GM18519 (cell line): ENCODE measurements around the gene SCIMP.
"Not testable (repeated sequence)": the region's sequence is repeated elsewhere in the genome, so short reads cannot be mapped to it uniquely, and the experiment has no call there.

Experiments
- ATAC-seq: cut with Tn5 transposase; IDR thresholded peaks from one replicate; pipeline ENCODE4 v1.9.1; 2021; ENCODE audit warnings: mild to moderate bottlenecking, moderate library complexity; ENCODE audit not compliant: unreplicated experiment, low FRiP score

The SCIMP gene

DNA sequence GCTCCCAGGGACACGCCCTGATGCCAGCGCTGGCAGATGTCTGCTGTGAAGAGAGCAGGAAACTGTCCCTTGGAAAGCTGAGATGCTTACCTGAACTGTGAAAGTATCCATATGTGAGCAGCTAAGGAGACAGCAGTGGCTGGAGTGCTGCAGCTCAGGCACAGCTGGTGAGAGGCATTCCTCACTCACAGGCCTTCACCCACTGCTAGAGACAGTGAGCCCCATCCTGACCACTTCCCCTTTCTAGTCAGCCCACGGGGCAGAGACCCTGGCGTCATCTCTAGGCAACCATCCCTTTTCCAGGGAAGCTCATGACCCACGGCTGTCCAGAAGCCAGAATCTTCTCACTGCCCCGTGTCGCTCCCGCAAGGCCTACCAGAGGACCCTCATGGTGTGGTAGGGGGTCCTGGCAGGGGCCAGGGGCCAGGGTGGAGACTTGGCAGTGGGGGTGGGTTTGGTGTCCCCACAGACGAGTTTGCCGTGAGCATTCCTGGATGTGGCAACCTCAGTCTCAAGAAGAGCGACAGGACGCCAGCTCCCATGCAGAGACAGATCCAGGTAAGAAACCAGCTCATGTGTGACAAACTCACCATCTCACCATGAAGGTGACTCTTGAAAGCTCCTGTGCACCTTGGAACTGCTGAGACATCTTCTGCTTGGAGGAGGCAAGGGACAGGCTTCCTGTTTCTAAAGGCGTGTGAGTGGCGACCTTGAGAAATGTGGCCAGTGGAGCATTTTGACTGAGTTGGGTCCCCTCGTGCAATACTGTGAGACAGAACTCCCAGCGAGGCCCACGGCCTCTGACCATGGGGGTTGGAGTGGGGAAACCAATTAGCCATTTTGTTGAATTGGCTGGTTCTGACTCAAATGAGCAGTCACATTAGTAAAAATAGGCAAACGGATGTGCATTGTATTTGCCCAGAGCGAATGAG, at the start of gene SCIMP:
Gene SCIMP (minus strand): TSS at position 216 of the 932 bp plus-strand sequence. CDS start 105 bp downstream, at position 111.
- no peak for ATAC-seq

DNA sequence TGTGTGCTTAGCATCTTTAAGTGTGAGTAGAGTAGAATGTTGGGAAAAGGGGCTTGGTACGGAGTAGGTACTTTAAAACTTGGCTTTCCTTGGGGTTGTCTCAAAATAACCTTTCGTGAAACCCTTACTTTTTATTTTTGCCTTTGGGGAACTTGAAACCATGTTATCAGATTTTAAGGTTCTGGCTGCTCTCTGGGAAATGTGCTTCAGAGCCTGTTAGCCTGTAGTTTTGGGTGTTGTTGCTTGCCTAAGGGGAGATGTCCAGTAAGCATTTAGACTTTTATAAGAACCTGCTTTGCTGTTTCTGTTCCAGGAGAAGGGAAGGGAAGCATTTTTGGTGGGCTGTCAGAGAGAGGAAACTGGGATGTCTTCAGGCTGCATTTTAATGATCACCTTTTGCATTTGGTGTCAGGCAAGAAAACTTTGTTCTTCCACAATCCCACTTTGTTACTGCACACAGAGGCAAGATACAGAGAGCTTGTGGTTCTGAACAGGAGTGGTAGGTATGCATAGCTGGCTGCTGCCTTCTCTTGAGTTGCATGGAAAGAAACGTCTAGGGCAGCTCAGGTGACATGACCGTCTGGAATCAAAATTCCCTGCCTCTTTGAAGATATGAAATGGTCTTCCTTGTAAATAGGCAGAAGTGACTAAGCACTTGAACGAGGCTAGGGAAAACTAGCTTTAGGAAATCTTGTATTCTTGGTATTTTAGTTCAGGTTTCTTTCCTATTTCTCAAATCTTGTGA, 49.1 kb upstream of the SCIMP start:
- no peak for ATAC-seq

- ATAC-seq: no peak
These were observed 48.1 kb upstream of the SCIMP start for GRCh38 chr17:5282642-5283217.

- no peak for ATAC-seq
These were observed 47.4 kb upstream of the SCIMP start, which contains the start of gene RABEP1 for GRCh38 chr17:5281814-5282641. TSS of gene RABEP1 (plus strand) at chr17:5282284. CDS start at chr17:5282487, 203 bp downstream.

GRCh38 chr17:5272322-5272721, 37.7 kb upstream of the SCIMP start:
- no peak for ATAC-seq

DNA sequence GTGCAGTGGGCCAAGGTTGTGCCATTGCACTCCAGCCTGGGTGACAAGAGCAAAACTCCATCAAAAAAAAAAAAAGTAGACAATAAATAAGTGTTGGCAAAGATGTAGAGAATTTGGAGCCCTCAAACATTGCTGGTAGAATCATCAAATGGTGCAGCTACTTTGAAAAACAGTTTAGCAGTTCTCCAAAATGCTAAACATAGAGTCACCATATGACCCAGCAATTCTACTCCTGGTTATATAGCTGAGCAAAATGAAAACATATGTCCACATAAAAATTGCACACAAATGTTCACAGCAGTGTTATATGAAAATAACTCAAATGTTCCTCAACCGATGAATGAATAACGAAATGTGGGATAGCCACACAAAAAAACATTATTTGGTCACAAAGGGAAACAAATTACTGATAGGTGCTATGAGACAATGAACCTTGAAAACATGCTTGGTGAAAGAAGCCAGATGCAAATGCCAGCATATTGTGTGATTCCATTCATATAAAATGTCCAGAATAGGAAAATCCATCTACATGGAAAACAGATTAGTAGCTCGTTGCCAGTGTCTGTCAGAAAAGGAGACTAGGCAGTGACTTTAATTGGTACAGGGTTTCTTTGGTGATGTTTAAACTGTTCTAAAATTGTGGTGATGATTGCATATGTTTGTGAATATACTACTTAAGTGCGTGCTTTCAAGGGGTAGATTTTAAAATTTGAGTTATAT, 34.7 kb upstream of the SCIMP start:
- no peak for ATAC-seq

DNA sequence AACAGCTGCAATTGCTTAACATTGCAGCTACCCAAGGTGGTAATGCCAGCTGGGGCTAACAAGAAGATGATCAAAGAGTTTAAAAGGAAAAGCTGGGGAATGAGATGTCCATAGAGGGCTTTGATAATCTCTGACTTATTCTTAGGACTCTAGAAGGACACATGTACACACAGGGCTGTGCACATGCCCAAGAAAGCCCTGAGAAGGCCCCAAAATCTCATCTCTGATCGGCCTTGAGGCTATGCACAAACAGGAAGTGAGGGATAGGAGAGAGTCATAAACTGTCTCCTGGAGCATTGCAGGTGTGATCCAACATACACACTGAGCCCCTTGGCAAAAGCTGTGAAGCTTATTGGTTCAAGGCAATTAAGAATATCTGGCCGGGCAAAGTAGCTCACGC, 30.2 kb upstream of the SCIMP start:
- no peak for ATAC-seq

- ATAC-seq: no peak
These were observed 28.8 kb upstream of the SCIMP start for GRCh38 chr17:5263441-5263840.

DNA sequence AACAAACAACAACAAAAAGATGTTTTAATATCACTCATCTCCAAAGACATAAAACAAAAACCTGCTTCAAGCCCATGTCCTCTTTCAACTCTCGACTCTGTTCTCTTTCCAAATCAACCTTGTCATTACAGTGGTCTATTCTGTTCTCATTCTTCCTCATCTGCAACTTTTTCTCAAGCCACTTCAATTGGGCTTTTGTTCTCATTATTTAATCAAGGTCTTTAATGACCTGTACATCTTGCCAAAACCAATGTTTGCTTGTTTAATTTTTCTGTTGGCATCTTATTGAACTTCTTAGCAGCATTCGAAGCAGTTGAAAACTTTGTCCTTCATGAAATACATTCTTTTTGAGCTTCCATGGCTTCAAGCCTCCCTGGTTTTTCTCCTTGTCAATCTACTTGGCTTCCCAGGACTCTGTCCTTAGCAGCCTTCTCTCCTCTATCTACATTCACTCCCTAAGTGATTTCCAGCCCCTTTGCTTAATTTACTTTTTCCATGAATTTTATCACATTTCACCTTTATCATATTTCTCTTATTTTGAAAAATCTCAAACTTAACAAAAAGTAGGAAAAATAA, 27.8 kb upstream of the SCIMP start:
- ATAC-seq: no peak

GRCh38 chr17:5260542-5260941, 25.9 kb upstream of the SCIMP start:
- ATAC-seq: no peak

DNA sequence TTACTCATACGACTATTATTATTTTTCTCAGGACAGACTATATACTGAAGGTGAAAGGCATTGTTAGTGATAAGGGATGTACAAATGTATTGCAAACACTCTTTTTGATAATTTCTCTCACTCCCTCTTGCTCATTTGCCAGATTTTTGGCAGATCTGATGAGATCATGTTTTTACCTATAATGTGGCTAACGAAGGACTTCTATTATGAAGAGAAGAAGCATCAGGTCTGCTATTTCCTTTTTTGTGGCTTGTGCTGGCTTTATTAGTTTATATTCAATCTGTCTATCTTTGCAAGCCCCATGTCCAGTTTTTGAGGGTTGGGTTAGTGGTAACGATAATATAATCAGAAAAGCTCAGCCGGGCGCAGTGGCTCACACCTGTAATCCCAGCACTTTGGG, 22.5 kb upstream of the SCIMP start:
- ATAC-seq: no peak

GRCh38 chr17:5254903-5255521, 20.4 kb upstream of the SCIMP start:
- ATAC-seq: no peak

DNA sequence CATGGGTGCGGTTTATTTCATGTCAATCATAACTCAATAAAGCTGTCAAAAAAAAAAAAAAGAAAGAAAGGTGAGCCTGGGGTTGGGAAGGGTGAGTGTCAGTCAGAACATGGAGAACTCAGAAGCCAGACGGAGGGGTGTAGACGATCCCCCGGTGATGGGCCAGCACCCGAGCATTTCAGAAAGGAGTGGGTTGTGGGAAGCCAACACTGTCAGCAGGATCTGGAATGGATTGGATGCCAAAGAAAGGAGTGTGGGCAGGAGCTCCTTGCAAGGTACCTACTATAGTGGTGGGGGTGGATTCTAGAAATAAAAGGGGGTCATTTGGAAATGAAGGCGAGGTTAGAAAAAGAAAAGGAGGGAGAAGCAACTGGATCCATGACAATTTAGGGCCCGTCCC, 19.8 kb upstream of the SCIMP start:
- no peak for ATAC-seq

DNA sequence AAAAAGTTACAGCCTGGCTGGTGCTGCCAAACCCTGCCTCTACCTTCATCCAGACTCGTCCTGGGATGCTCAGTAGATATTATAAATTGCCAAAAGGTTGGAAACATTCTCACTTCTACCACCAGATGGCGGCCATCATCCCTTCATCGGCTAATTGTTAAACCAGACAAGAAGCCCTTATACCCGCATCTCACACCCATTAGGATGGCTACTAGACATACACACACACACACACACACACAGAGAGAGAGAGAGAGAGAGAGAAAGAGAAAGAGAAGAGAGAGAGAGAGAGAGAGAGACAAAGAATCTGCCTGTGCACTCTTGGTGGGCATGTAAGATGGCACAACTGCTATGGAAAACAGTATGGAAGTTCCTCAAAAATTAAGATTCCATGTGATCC, 15.0 kb upstream of the SCIMP start:
- no peak for ATAC-seq

DNA sequence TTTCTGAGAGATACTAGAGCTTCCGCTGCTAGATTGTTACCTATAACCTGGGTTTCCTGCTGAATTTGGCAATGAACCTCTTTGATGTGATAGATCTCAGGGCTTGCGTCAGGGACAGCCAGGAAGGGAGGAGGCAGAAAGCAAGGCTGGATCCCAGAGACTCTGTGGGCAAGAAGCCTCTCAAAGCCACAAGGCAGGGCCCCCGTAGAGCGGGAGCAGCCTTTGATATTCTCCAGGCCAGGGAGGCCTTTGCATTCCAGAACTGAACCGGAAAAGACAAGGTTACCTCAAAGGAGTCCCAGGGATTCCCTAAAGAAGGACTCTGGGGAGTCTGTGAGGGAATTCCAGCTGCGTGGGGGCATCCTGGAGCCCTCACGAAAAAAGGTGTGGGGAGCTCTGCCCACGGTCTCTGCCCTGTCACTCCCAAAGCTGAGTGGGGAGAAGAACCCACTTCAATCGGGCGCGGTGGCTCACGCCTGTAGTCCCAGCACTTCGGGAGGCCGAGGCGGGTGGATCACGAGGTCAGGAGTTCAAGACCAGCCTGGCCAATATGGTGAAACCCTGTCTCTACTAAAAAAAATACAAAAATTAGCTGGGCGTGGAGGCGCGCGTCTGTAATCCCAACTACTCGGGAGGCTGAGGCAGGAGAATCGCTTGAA, 14.3 kb upstream of the SCIMP start:
- ATAC-seq: no peak

GRCh38 chr17:5247621-5248020, 13.0 kb upstream of the SCIMP start:
- no peak for ATAC-seq

GRCh38 chr17:5241861-5242671, 7.4 kb upstream of the SCIMP start:
- ATAC-seq: no peak

DNA sequence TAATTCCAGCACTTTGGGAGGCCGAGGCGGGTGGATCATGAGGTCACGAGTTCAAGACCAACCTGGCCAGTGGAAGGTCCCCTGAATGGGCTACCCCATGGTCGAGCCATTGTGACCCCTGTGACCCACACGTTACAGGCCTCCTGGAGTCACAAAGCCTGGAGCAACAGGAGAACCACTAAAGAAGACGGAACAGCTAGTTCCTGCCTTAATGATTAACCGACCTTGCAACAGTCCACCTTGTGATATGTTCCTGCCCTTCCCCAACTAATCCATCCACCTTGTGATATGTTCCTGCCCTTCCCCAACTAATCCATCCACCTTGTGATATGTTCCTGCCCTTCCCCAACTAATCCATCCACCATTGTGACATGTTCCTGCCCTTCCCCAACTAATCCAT, 5.1 kb upstream of the SCIMP start:
- not testable (repeated sequence) for ATAC-seq
